Stimulated activated CD8-positive, alpha-beta memory T cell treated with anti-CD3 and anti-CD28 coated beads, Interleukin-15, amount 100 ng/mL, for 1 hour (primary cell): ENCODE measurements around the gene MYLK4.

Experiments used
- DNase-seq: peaks from one replicate; pipeline ENCODE4 v3.0.0-alpha.2; 2020; ENCODE audit warnings: low read depth

MYLK4 gene

DNA sequence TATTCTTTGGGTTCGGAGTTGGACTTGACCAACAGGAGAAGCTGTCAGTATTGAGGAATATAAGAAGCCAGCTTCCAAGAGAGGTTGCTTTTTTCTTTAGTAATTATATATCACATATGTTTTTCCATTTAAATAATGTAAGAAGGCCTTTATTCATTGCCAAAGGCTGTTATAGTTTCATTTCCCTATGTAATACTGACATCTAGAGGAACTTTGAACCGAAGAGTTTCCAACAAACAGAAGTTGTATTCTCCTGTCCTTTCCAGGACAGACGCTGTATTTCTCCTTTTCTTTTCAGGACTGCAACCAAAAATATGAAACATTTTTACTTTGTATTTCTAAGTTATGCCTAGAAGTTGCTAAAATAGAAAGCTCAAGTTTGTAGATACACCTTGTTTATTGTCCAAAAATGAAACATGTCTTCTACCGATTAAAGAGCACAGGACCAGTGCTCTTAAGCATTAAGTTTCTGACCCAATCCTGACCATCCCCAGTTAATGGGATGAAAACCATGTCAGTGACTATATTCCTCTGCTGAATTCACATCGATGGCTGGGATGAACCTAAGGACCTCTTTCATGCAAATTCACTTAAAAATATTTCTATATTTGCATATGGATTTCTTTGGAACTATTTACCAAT lies 55.1 kb downstream of the MYLK4 start:
- no peak for DNase-seq

DNA sequence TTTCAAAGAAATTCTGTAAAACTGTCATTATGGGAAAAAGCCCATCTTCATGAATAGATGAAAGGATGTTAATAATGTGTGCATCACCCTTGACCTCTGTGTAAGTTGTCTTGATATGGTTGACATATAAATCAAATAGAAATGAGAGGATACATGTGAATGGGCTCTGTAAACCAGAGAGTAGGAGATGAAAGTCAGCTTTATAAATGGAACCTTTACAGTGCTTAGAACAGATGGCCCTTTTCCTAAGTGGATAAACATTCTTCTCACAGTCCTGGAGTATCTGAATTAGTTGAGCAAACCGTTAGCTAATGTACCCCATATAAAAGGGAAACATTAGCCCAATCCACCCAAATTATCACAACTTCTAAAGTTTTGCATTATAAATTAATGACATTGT lies 57.5 kb downstream of the MYLK4 start:
- DNase-seq = no peak

DNA sequence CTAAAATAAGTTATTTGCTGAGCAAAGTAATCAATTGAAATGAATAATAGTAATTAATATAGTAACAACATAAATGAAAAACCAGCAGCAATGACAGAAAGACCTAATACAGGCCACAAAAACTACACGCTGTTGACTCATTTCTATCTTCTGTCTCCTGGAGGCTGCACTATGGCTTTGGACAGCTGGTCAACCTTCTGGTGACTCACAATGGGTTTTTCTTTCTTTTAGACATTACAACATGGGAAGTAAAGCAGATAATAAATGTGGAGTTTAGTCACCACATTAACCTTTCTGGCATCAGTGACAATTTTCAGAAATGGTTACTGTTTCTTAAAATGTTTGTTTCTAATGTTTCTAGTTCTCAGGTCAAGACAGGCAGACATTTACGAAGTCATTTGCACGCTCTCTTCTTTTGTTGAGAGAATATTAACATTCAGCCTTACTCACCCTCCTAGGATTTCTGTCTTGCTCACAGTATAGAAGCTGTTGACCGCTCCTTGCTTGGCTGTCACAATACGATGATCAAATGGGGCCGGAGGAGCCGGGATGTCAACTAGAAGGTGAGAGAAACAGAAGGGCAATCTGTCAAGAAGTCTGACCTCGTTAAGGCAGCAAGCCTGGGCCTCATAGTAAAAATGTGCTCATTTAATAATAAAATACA lies 62.2 kb downstream of the MYLK4 start:
- no peak for DNase-seq

DNA sequence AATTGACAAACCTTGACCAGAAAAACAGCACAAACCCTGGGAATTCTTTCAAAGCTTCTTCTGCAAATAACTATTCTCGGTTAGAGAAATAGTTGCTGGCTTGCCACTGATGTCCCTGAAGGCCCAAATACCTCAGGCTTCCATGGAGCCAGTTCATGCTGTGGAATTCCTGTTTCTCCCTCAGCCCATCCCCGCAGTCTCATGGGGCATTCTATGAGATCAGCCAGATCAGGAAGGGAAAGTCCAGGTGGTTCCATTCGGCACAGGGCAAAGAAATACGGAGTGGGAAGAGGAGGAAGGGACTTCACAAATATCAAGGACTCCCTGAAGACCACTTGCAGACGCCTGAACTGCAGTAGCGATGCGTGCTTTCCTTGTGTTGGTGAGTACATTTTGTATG lies 63.3 kb downstream of the MYLK4 start:
- no peak for DNase-seq

DNA sequence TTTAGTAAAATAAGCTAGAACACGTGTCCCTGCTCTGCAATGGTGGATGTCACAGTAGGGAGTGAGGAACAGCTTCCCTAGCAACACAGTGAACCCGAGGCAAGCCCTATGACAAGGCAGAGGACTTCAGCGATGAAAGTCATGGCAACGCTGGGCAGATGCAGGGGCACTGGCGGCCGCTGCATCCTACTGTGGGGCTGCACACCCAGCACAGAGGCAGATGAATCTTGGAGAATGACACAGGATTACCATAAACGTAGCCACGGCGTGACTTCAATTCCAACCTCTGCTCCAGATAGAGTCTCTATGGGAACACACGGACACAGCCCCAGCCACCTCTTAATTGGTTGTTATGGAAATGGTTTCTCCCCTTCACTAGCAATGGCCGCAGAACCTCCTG lies 64.2 kb downstream of the MYLK4 start:
- no peak for DNase-seq

DNA sequence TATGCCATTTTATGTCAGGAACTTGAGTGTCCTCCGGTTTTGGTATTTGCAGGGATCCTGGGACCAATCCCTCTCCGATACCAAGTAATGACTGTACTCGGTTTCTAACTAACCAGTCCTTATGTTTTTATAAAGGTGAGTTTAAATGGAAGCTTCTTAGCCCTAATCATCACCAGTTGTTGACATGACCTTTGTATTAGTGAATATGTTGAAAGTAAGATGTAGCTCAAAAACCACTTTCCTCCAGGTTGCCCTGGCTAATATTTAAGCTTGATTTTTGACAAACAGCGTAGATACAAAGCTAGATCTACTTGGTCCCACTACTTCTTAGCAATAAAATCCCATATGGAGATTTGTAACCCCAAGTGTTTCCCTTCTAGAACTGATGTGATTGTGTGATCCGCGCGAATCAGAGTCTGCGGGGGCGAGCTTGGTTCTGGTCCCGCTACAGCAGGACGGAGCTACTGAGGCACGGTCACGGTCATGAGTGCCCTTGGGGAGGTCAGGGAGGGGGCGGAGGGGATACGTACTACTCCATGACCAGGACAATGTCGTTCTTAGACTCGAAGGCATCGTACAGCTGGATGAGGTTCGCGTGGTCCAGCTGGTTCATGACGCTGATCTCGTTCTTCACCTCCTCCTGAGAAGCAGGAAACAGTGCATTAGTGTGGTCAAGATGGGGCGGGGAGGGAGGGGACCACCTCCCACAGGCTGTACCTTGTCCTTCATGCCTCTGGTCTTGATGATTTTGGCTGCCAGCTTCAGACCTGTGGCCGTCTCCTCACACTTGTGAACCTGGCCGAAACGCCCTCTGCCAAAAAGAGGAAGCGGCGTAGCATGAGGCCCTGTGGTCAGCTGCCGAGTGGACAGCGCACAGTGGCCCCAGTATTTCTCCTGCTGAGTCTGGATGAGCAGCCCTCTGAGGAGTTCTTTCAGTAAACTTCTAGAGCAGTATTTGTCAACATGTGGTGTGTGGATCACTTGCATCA lies 65.7 kb downstream of the MYLK4 start:
- DNase-seq = no peak

DNA sequence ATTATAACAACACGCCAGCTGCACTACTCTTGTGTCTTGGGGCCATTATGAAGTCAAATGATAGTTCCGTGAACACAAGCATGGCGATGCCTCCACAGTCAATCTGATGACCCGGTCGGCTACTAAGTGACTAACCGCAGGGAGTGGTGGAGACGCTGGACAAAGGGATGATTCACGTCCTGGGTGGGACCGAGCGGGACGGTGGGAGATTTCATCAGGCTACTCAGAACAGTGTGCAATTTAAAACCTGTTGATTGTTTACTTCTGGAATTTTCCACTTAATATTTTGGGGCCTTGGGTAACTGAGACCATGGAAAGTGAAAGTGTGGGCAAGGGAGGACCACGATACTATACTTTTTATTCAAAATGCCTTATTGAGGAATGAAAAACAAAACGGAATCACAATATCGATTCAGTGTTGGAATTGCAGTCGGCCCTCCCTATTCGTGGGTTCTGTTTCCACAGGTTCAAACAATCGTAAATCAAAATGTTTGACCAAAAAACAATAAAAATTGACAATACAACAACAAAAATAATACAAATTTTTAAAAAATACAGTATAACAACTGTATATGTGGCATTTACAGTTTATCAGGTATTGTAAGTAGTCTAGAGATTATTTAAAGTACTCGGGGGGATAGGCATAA lies 66.5 kb downstream of the MYLK4 start:
- DNase-seq = no peak

DNA sequence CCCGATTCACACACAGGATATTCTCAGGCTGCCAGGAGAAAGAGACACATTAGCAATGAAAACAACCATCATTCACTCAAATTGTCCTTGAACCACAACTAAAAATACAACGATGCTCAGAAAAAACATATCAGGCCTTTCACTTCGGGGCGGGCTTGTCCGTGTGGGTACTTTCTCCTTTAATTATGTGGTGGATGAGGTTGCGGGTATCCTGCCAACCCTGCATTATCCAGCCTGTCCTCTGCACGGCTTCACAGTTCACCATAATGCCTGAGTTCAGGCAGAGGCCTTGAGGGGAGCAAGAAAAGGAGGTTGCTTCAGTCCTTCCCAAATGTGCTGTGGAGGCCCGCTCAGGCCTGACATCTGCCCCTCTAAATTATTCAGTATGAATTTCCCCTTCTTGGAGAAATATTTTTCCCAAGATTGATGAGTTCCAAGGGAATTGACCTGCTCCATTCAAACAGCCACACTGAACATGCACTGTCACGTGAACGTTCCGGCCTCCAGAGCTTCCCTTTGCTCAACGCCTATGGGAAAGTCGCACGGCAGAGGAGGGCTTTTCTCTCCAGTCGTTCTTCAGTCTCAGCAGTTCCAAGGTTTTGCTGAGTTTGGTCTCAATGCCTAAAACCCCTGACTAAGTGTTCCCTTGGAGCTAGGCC lies 70.3 kb downstream of the MYLK4 start:
- DNase-seq = no peak

DNA sequence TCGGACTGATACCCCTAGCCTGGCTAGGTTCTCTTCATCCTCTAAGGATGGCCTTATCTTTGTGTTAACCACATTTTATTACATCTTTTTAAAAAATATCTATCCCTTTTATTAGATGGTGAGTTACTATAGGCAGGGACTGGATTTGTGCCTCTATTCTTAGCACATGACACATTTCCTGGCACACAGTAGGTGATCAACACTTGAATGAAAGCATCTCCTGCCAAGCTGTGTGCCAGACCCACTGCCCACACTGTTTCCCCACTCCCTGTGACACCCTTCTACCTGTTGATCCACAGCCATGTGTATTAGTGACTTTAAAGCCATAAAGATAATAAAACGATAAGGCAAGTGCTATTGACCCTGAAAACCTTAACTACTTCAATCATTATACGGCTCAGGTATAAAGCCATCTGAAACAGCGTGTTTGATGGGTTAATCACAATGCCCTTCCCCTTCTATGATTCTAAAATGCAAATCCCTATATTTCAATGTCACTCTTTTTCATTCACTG lies 73.6 kb downstream of the MYLK4 start:
- DNase-seq = no peak

DNA sequence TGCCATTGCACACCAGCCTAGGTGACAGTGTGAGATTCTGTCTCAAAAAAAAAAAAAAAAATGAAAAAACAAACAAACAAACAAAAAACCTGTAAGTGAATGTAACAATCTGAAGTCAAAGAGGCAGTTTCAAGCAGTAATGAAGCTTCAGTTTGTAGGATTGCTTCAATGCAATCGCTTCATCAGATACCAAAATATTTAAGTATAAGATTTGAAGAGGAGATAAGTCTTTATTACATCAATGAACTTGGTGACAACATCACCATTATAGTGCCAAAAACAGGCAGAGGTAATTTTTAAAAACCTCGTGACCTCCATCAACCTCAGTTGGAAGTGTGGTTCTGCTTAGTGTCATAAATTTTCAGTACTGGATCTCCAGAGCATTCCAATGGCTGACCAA lies 74.7 kb downstream of the MYLK4 start:
- no peak for DNase-seq

DNA sequence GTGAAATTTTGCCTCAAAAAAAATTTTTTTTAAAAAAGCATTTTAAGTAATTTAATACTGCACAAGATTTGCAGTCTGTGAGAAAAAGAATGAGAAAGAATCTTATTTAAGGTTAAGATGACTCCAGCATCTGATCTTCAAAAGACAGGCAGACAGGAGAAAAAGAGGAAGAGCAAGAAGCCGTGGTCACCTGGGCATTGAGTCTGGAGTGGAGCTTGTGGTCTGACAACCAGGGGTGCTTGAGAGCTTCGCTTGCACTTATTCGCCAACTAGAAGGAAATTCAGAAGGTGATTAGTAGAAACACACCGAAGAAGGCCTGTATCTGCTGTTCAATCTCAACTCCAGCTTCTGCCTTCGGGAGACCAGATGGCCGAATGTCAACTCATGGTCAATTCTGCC lies 75.9 kb downstream of the MYLK4 start:
- no peak for DNase-seq

DNA sequence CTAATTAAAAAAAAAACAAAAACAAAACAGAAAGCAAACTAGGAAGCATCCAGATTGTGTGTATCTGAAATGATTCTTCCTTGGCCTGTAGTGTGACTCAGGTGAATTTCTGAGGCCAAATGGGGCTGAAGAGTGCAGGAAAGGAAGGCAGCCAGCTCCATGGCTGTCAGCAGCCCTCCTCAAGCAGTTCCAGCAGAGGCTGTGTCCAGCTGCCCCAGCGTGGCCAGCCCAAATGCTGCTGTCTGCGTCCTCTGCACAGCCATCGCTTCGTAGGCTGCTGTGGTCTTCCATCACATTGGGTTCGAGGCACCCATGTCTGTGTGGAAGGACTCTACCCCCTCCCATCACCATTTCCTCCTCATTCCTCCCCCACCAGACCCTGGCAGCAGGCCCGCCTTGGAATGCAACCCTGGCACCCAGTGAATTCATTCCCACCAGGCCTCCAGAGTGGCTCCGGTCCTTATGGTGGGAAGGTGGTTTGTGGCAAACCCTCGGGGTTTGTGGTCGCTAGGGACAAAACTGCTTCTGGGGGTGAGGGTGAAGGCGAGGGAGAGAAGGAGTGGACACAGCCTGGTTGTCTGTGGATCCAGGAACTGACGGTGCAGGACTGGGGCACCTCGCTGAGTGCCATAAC lies 81.5 kb downstream of the MYLK4 start:
- no peak for DNase-seq

DNA sequence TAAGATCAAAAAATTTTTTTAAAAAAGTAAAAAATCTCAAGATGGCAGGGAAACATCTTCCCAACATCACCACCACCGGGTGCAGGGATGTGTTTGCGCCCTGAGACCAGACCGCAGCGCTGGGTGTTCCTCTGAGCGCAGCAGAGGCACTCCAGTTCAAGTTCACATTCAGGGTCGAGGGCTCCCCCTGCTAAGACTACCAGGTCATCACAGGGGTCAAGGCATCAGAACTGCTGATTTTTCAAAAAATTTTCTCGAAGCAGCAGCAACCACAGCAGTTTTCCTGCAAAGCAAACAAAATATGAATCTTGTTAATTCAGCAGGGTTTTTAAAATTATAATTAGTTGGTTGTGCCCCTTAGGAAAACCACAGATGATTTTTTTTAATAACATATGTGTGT lies 83.1 kb downstream of the MYLK4 start:
- no peak for DNase-seq

DNA sequence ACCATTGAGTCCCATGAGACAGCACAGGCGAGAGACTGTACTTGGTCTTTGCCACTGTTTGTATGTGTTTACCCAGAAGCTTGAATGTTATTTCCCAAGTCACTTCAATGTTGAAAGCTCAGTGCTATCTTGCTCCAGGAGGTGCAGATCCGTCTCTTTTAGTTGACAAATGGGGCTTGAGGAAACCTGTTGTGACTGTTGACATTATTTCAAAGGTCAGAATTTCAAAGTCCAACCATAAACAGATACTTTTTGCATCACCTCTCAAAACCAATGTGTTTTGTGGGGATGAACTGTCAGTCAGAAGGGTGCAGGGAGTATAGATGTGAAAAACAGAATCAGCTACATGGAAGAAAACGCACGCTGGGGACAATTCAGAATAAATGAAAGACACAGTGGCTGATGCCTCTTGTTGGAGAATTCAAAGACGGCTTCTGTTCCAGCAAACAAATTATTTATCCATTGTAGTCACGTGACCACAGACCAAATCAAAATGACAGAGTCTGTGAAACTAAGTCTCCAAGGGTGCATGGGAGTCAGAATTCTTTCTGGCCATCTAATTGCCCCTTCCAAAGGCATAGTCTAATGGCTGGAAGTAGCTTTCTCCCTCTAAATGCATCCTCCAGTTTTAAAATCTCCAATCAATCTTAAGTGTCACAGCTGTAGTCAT lies 83.7 kb downstream of the MYLK4 start:
- no peak for DNase-seq

DNA sequence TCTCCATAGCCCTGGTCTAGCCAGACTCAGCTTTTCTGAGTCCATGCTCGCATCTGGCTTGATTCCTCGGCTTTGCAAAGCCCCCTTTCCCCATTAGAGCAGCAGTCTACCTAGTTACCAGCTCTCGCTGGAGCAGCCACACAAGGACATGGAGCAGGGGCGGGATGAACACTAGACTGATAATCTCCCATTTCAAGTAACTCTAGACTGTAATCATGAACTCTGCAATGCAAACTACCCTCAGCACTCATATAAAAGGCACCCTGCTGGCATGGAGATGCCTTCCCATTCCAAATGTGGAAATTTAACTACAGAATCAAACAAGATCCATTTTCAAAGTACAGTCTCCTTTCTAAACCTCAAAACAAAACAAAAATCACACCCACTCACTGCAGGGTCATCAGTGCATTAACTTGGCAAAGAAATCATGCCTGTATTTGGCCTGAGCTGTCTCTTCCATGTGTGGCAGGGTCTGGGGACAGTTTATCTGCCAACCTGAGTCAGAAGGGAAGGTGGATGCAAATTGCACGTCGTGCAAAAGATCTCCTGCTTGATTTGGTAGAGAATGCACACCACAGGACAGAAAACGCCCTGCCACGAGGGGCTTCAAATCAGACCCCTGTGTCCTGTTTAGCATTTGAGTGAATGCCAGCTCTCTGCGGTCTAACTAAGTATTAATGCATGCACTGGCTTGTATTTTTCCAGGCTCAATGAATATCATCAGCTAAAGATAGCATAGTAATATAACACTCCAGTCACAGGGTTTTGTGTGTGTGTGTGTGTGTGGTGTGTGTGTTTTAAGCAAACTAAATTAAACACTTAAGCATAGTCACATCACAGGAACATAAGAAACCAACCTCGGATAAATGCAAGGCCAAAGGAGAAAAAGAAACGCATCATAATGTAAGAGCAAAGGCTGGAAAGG lies 85.3 kb downstream of the MYLK4 start:
- DNase-seq = no peak

DNA sequence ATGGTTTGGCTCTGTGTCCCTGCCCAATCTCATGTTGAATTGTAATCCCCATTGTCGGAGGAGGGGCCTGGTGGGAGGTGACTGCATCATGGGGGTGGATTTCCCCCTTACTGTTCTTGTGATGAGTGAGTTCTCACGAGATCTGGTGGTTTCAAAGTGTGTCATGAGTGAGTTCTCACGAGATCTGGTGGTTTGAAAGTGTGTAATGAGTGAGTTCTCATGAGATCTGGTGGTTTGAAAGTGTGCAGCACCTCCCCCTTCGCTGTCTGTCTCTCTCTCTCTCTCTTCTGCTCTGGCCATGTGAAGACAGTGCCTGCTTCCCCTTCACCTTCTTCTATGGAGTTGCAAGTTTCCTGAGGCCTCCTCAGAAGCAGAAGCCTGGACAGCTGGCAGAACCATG lies 87.6 kb downstream of the MYLK4 start:
- DNase-seq = no peak

DNA sequence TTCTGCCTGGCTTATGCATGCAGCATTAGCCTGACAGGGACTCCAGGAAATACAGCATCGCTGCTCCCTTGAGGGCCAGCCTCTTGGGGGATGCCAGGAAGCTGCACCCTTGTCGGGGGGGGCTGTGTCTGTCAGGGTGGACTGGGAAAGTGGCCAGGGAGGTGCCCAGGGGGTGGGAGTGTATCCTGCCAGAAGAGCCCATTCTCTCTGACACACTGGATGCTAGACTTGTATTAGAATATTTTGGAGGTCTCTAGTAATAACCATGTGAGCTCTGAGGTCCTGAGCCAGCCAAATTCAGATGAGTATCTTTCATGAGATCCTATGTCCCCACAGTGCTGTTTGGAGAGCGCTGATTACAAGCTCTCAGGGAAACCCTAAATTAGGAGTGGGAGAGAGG lies 89.1 kb downstream of the MYLK4 start:
- no peak for DNase-seq

DNA sequence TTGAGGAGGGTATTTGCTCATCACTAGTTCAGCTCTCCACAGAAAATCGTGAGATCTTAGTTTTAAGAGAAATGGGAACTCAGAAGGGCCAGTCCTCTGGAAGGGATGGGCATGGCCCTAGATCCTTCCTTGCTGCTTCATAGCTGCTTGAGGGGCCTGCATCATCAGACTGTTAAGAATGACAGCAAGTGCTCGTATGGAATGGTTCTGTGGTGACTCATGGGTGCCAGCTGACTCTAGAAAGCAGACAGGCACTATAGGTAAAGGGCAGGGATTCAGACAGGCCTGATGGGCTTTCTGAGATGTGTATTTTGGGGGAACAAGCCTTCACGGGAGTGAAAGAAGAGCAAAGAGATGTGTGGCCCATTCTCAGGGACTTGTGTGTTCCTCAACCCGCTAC lies 90.8 kb downstream of the MYLK4 start:
- no peak for DNase-seq

DNA sequence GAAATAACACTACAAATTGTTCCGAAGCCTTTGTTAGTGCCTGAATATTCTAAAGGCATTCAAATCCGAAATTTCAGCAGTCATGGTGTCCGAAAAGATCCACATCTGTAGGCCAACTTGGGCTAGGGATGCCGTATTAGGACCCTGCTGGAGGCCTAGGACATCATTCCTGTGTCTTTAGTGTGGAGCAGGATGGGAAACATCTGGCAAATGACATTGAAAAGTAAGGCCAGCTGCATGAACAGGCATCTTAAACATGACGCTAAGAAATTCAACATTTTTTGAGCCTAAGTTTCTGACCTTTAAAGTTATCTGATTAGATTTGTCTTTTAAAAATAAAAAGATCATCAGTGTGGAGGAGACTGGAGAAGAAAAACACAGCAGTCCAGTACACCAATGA lies 91.3 kb downstream of the MYLK4 start:
- no peak for DNase-seq

DNA sequence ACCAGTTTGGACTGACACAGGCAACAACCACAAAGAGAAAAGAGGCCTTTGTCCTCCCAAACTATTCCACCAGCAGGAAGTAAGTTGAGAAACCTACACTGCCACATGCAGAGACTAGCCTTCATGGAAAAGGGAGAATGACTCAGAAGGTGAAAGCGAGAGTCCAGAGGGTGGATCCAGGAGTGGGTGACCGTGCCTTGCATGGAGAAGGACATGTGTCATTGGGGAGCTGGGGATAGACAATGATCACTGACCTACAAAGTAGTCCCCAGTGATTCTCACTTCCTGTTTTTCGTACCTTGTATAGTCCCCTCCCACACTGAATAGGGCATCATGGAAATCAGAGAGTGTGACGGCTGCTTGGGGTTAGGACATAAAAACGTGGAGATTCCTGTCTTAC lies 91.9 kb downstream of the MYLK4 start:
- DNase-seq = no peak
